Left lobe of liver (tissue), 2 donors: Measurements from ENCODE around the gene ZBTB20. TPM values are rescaled to one million over a fixed set of nuclear protein-coding genes. Genes with fewer than 3 reads are reported as not detected.

Experiments used
- ATAC-seq: fragments of 200-7000 bp; cut with Tn5 transposase; one replicate; pipeline ENCODE4 v1.9.1; 2020; ENCODE audit warnings: mild to moderate bottlenecking, moderate library complexity
- DNase-seq: peaks from one replicate; pipeline ENCODE4 v3.0.0-alpha.2; 2020; ENCODE audit warnings: low spot score
- total RNA-seq: library from RNA; stranded (reverse); gene quantifications from one replicate; pipeline ENCODE4 v1.2.1, GENCODE V29; 2021
- donor health status: DM: no; HTN: no; CAD: no; lungs with moderate emphysema.
- donor health status: DM: no; HTN: yes; CAD: no.

ZBTB20 gene
- total RNA-seq, 1 donor from 2014 or later, result 50.6 TPM

DNA sequence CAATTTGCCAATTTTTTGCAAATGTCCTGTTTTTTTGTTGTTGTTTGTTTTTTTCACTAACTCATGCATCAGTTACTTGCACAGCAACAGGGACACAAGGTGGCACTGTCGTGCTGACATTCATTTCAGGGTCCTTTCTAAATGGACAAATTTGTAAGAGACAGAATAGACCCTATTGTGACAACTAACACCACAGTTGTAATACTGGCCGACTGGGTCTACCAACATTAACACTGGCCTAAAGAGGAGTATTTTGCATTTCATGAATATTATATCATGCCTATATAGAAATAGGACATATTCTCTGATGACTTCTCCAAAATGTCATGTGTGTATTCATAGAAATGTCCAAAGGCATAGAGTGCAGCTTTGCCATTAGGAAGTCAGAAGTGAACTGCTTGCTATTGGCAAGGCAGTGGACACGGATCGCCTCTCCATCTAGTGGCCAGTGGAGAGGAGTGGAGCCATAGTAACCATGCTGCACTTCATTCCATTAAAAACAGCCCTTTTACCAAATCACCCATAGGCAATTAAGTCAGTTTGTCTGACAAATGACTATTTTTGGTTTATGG, 54.8 kb downstream of the ZBTB20 start:
- ATAC-seq (peak; percentile 100), DNase-seq (peak; percentile 66)

DNA sequence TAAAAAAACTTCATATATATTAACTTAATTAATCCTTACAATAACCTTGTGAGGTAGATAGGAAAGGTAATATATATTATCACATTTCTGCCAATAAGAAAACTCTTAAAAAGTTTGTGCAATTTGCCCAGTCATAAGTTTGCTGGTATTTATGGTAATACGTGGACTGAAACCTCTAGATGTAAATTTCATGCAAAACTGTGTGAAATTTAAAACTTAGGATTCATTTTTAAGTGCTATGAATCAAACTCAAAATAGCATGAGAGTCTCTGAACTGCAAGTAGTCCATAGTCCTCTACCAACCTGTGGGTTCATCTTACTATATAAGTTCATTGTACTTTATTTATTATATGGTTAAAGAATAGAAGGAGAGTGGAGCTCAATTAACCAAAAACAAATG, 56.4 kb downstream of the ZBTB20 start:
- DNase-seq (no peak), ATAC-seq (no peak)

DNA sequence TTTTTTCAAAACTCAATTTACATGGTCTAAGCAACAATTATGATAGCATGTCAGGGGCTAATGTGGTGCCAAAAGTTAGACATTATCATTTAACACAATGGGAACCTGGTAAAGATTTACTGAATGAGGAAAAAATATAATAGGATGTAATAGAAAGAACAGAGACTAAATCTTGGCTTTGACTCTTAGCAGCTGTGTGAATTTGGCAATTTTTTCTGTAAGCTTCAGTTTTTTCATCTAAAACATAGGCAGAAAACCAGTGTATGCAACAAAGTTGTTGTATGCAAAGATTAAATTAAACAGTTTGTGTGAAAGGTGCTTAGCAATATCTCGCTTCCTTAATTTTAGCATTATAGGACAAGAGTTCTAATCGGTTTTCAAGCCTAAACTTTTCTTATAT, 57.6 kb downstream of the ZBTB20 start:
- ATAC-seq (no peak), DNase-seq (no peak)

DNA sequence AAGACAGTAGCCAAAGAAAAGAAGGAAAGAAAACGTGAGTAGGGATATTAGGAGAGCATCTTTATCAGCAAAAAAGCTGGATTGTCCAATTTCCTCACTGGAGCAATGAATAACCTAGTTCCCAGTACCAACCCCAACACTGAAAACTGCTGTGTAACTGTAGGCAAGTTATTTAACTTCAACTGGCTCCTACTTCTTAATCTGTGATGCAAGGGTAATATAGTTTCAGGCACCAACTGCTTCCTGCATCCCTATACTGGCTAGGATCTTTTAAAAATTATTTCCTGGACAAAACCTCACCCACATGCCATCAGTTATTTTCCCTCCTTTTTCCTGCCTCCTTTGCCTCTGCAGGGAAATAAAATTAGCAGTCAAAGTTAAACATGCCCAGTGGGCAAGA, 59.6 kb downstream of the ZBTB20 start:
- DNase-seq, result no peak
- ATAC-seq, result no peak

- DNase-seq (no peak), ATAC-seq (no peak)
Measured at GRCh38 chr3:115086344-115086743, 60.7 kb downstream of the ZBTB20 start.

DNA sequence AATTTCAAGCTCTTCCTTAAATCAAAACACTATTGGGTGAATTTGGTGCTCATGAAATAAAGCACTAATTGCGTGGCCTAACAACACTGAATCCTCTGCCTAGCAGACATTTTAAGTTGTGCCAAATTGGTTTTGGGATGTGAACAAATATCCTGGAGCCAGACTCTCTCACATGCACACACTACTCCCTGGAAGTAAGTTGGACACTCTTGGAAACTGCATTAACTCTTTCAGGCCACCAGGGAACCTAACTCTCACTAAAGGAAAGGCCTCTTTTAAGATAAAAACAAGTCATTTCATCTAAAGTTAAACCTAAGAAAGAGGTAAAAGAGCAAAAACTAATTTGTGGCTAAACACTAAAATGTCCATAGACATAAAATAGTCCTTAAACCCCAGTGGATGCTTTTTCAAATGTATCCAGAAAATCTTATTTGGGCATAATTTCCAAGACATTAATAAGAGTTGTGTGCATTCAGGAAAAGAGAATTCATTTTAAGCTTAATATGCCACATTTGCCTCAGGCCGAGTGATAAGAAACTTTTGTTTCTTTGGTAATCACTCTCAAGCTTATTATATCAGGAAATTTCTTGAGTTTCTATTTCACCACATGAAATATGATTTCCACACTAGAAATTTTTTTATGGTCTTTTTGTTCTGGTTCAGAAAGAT, 61.8 kb downstream of the ZBTB20 start:
- ATAC-seq (no peak), DNase-seq (no peak)

- no peak for ATAC-seq
- no peak for DNase-seq
Measured at GRCh38 chr3:115084686-115085085, 62.4 kb downstream of the ZBTB20 start.

DNA sequence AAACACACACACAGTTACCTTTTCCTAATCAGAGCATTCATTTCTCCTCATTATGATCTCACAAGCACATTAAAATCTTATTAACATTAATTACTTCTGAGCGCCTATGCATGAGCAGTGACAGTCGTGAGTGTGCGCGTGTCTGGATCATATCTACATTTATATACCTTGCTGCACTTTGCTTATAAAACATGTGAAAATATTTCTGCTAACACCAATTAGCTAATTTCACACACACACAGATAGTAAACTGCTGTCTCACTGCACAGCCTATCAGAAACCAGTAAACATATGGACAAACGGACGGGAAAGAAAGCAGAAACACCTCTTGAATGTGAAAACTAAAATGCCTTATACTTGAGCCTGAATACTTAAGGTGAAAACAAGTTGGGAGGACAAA, 64.8 kb downstream of the ZBTB20 start:
- ATAC-seq, result no peak

GRCh38 chr3:115081444-115081843, 65.6 kb downstream of the ZBTB20 start:
- ATAC-seq, result no peak
- no peak for DNase-seq

More for the DNA sequence above, 64.8 kb downstream of the ZBTB20 start:
- no peak for DNase-seq

DNA sequence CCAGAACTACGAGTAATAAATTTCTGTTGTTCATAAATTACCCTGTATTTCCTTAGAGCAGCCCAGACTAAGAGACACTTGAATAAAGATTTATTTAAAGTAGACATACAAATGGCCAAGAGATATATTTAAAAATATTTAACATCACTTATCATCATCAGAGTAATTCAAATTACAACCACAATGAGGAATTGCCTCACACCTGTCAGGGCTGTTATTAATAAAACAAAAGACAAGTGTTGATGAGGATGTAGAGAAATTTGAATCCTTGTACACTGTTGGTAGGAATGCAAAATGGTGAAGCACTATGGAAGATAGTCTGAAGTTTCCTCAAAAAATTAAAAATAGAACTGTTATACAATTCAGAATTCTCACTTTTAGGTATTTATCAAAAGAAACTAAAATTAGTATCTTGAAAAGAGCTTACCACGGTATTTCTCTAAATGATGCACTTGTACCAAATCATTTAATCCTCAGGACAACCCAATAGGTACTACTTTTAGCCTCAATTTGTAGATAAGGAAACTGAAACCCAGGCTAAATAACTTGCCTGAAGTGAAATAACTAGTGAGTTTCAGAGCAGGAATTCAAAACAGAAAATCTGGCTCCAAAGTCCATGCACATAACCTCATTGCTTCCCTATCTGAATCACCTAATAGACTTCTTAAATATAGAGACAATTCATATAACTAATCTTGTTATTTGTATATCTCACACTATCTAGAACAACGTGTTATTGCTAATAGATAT, 69.4 kb downstream of the ZBTB20 start:
- DNase-seq (no peak), ATAC-seq (peak; percentile 89)

DNA sequence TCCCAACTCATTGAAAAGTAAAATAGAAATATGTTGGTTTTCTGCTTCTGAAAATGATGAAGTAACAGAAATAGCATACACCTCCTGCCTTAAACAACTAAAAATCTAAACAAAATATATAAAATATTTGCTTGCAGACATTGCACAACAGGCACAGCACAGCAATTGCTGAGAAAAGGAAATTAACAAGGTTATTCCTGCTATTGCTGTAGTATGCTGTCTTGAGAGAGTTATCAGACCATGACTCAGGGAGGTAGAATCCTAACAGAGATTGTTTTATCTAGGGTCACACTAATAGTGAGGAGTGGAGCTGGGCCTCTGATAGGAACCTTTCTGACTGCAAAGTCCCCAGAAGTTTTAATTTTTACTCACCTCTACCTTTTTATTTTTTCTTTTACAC, 72.6 kb downstream of the ZBTB20 start:
- ATAC-seq (no peak), DNase-seq (no peak)

- no peak for DNase-seq
- no peak for ATAC-seq
Measured at GRCh38 chr3:115072265-115073021, 74.6 kb downstream of the ZBTB20 start.

GRCh38 chr3:115071601-115072000, 75.5 kb downstream of the ZBTB20 start:
- no peak for ATAC-seq
- DNase-seq, result no peak

- no peak for DNase-seq
- no peak for ATAC-seq
Measured at GRCh38 chr3:115071166-115071565, 75.9 kb downstream of the ZBTB20 start.

GRCh38 chr3:115068799-115069198, 78.3 kb downstream of the ZBTB20 start:
- ATAC-seq (no peak), DNase-seq (no peak)

- ATAC-seq (no peak), DNase-seq (no peak)
Measured at GRCh38 chr3:115062412-115062956, 84.6 kb downstream of the ZBTB20 start.

- DNase-seq (no peak), ATAC-seq (peak; percentile 55)
Measured at GRCh38 chr3:115062009-115062408, 85.1 kb downstream of the ZBTB20 start.

- DNase-seq, result no peak
- no peak for ATAC-seq
Measured at GRCh38 chr3:115052906-115053305, 94.2 kb downstream of the ZBTB20 start.

GRCh38 chr3:115042351-115042750, 104.7 kb downstream of the ZBTB20 start:
- DNase-seq (no peak), ATAC-seq (no peak)

DNA sequence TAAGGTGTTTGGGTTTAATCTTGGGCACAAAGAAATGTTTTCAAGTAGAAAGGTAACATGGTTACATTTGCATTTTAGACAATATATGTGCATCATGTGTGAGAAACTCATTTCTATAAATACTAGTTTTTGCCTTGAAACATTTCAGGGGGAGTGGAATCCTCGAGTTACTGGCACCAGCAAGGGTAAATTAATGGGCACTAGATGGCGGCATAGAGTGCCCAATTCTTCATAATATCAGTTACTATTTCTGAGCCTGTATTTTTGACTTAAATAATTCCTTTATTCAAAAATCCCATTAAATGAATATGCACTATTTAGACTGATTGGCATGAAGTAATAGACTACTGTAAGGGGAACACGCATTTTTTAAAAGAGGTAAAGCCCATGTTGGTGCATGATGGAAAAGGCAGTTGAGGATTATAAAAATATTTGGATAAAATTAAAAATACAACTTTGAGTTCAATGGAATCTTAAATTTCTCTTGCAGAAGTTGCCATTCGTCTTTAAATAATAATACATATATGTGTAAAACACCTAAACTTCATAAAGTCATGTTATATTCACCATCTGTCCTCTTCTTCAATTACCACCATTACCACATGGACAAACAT, 106.3 kb downstream of the ZBTB20 start:
- ATAC-seq (peak; percentile 82), DNase-seq (no peak)

DNA sequence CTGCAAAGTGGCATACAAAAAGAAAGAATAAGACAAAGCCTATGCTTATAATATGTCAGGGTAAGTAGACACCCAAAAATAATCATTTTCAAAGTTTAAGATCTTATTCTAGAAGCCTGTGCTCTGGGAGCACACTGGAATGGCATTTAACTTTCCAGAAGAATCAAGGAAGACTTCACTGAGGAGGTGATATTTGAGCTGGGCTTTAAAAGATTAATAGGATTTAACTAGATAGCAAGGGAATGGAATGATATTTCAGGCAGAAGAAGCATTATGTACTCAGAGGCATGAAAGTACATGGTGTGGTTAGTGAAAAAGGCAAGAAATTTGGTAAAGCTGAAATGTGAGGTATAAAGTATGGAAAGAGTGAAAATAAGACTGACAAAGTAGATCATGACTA, 106.8 kb downstream of the ZBTB20 start:
- ATAC-seq (no peak), DNase-seq (no peak)
